Frontal cortex (tissue), 4 donors: ENCODE measurements around the gene PCYOX1L. TPM values are rescaled to one million over a fixed set of nuclear protein-coding genes. Genes with fewer than 3 reads are reported as not detected.

Experiments used
- DNase-seq, 2 donors: peaks; one replicate each; pipeline ENCODE4 v3.0.0; 2012; ENCODE audit warnings: low spot score in 2 of 2
- FAIRE-seq: peaks from 2 replicates; lab custom pipeline; 2012; peaks lifted over from hg19 to GRCh38; lab: Jason Lieb, UNC
- total RNA-seq: library from RNA; depleted of rRNA; stranded (reverse); fragments of >200 nt; gene quantifications from one replicate; pipeline ENCODE4 v1.2.3, GENCODE V29; 2014
- donor health status: control.
- donor health status: control.
- donor health status: control.

PCYOX1L gene
- total RNA-seq, 1 donor from 2014 or later = 11.0 TPM

DNA sequence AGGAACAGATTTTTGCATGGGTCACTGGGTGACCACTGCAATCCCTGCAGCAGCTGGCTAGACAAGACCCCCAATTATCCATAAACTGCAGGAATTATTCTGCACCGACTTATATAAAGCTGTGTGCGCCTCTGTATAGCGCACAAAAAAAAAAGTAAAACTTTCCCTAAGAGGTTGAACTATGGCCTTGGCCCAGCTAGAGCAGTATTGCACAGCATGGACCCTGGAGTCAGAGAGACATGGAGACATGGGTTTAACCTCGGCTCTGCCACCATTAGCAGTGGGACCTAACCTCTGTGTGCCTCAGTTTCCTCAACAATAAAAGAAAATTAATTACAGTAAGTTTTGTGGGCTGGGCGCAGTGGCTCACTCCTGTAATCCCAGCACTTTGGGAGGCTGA, 29.7 kb upstream of the PCYOX1L start:
- DNase-seq (no peak), FAIRE-seq (no peak)

- FAIRE-seq (no peak), DNase-seq (no peak)
Measured at GRCh38 chr5:149333711-149334443, 24.0 kb upstream of the PCYOX1L start.

- DNase-seq (no peak), FAIRE-seq (no peak)
Measured at GRCh38 chr5:149337736-149338135, 20.1 kb upstream of the PCYOX1L start.

DNA sequence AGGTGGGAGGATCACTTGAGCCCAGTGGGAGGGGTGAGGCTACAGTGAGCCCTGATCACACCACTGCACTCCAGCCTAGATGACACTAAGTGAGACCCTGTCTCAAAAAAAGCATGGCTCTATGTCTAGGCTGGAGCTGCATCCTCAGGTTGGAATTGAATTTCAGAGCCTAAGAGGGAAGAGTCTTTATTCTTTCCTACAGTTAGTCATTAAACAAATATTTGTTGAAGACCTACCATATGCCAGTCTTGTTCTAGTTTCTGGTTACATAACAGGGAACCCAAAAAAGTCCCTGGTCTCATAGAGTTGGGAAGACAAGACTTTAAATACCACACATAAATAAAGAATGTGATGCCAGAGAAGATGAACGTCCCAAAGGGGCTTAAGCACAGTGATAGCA, 19.5 kb upstream of the PCYOX1L start:
- DNase-seq (no peak), FAIRE-seq (no peak)

GRCh38 chr5:149340920-149341319, 16.9 kb upstream of the PCYOX1L start:
- FAIRE-seq (no peak), DNase-seq (no peak)

DNA sequence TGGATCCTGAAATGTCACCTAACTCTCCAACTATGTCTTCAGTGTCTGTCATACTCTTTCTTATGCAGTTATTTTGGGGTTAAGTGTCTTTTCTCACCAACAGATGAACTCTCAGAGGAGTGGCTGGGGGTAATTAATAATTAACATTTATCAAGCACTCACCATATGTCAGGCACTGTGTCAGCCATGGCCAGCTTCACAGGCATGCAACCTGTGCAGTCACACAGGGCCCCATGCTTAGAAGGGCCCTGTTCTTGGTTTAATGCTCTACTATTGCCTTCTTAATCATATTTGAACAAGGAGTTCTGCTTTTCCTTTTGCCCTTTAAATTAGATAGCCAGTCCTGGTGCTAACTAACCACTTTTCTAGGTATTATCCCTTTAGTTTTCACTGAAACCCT, 16.0 kb upstream of the PCYOX1L start:
- no peak for FAIRE-seq
- DNase-seq = no peak

GRCh38 chr5:149344151-149344550, 13.7 kb upstream of the PCYOX1L start:
- FAIRE-seq = no peak
- no peak for DNase-seq

GRCh38 chr5:149345147-149345891, 12.5 kb upstream of the PCYOX1L start, which contains the start of gene GRPEL2:
TSS of gene GRPEL2 (plus strand) at chr5:149345499. CDS start at chr5:149345540, 41 bp downstream.
- FAIRE-seq (no peak), DNase-seq (peak; percentile 76 to 89)

DNA sequence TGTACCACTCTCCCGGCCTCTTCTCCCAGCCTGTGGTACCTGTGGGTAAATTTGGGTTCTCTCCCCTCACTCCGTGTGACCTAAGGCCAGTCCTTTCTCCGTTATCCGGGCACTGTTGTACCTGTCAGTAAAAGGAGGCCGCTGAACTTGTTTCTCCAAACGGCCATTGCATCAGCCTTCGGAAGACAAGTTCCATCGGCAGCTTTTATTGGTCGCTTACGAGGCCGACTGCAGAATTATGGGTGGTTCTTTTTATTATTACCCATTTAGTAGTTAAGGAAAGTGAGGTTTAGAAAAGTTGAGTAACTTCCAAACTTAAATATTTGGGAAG, 12.0 kb upstream of the PCYOX1L start:
- no peak for DNase-seq

GRCh38 chr5:149348518-149348917, 9.3 kb upstream of the PCYOX1L start:
- DNase-seq = no peak
- no peak for FAIRE-seq

More for the DNA sequence above, 12.0 kb upstream of the PCYOX1L start:
- no peak for FAIRE-seq

GRCh38 chr5:149349382-149349781, 8.5 kb upstream of the PCYOX1L start:
- DNase-seq (no peak), FAIRE-seq (no peak)

GRCh38 chr5:149352169-149352568, 5.7 kb upstream of the PCYOX1L start:
- no peak for DNase-seq
- FAIRE-seq = no peak

DNA sequence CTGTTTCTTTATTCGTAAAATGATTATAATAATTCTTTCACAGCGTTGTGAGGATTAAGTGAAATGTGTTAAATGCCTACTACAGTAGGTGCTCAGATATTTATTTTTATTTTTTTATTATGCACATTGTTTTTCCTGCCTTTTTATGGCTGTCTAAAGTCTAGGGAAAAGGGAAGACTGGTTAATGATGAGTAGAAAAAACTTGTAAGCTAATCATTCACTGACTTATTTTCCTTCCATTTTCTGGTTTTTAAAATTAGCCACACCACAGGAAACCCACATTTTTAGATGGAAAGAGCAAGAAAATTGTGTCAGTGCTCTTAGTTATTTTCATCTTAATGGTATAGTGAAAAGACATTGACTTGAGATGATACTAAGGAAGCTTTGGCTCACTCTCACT, 3.9 kb upstream of the PCYOX1L start:
- no peak for FAIRE-seq

GRCh38 chr5:149355688-149356087, 2.2 kb upstream of the PCYOX1L start:
- no peak for FAIRE-seq
- no peak for DNase-seq

More for the DNA sequence above, 3.9 kb upstream of the PCYOX1L start:
- DNase-seq = no peak

DNA sequence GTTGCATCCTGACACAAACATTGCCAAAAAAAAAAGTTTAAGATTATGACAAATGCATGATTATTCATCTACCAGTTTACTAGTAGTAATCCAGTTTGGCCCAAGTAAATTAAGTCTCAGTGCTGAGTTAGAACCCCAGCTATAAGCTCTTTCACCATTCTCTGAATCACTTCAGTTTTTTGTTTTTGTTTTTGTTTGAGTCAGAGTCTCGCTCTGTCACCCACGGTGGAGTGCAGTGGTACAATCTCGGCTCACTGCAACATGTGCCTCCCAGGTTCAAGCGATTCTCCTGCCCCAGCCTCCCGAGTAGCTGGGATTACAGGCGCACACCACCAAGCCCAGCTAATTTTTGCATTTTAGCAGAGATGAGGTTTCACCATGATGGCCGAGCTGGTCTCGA, 1.5 kb upstream of the PCYOX1L start:
- FAIRE-seq = no peak
- no peak for DNase-seq

DNA sequence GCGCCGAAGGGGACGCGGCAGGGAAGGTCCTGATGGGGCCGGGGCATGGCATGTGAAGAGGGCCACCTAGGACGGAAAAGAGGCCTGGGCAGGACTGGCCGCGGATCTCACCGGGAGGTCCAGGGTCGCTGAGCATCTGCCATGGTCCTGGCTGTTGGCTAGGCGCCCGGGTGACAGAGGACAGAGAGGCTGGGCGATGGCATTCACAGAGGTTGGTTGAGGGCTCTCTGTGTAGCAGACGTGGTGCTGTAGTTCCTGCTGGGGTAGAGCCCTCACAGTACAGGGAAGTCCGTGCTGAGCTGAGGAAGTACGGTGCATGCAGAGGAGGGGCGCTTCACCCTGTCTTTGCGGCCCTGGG, 427 bp downstream of the PCYOX1L start:
- FAIRE-seq = no peak
- DNase-seq = no peak

DNA sequence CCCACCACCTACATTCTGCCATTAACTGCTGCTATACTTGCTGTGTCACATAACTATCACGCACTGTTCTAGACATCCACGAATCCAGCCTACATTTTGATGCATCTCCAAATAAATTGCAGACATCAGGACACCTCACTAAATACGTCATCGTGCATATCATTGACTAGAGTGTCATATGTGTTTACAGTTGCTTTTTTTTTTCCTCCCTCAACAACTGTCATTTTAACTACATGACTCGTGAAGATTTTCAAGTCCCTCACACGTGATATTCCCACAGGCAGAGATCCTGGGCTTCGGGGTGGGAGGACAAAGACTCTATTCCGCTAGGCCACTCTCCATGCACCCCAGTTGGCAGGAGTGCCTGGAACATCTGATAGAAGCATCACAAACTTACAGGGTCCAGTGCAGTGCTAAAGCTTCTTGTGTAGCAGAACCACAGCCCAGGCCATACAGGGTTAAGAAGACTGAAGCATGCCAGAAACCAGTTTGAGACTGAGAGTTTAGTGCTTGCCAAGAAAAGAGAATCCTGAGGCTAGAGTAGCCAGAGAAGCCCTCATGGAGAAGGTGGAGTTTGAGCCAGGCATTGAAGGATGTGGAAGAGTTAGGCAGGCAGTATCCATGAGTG, 1.1 kb downstream of the PCYOX1L start:
- DNase-seq (no peak), FAIRE-seq (no peak)

GRCh38 chr5:149360272-149360671, 2.4 kb downstream of the PCYOX1L start:
- FAIRE-seq = no peak
- DNase-seq = no peak

DNA sequence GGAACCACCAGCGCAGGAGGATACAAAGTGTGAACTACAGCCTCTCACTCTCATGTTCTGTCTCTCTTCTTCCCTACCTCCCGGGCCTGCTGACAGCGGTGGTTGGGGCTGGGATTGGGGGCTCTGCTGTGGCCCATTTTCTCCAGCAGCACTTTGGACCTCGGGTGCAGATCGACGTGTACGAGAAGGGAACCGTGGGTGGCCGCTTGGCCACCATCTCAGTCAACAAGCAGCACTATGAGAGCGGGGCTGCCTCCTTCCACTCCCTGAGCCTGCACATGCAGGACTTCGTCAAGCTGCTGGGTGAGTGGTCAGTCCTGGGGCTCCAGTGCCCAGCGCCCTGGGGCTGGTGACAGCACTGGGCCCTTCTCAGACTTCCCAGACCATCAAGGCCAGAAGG, 4.7 kb downstream of the PCYOX1L start:
- FAIRE-seq = no peak
- no peak for DNase-seq

- no peak for FAIRE-seq
- no peak for DNase-seq
Measured at GRCh38 chr5:149363358-149363757, 5.5 kb downstream of the PCYOX1L start.

- no peak for FAIRE-seq
- DNase-seq = no peak
Measured at GRCh38 chr5:149363936-149364335, 6.1 kb downstream of the PCYOX1L start.
